HG03575 (cell line): ENCODE results near the gene PRM1.

Experiments
- ATAC-seq: cut with Tn5 transposase; IDR thresholded peaks from one replicate; pipeline ENCODE4 v1.9.1; 2021; ENCODE audit not compliant: unreplicated experiment, insufficient number of reproducible peaks, low FRiP score; ENCODE audit errors: extremely low read depth

PRM1 gene

GRCh38 chr16:11316331-11317015 is 35.3 kb upstream of the PRM1 start:
- no peak for ATAC-seq

DNA sequence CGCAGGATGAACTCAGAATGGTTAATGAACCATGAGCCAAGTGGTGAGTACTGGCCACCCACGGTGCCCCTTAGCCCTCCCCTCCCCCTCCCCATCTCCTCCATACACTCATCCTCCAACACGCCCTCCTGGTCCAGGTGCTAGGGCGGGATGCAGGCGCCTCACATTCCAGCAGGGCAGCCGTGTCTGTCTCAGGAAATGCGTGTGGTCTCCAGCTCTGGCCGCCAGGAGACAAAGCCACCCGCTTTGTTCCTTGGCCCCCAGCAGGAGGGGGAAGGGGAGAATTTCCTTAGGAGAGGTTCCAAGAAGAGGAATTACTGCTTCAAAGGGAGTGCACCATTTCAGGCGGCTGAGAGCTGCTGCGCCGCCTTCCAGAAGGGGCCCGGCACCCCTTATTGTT is 34.4 kb upstream of the PRM1 start:
- no peak for ATAC-seq

GRCh38 chr16:11314309-11314894 is 33.3 kb upstream of the PRM1 start:
- no peak for ATAC-seq

GRCh38 chr16:11313493-11314308 is 32.6 kb upstream of the PRM1 start:
- no peak for ATAC-seq

GRCh38 chr16:11312718-11313492 is 31.8 kb upstream of the PRM1 start:
- ATAC-seq: no peak

- no peak for ATAC-seq
These were observed 29.9 kb upstream of the PRM1 start for GRCh38 chr16:11310997-11311561.

- ATAC-seq: no peak
These were observed 29.5 kb upstream of the PRM1 start for GRCh38 chr16:11310634-11310977.

- ATAC-seq: no peak
These were observed 28.9 kb upstream of the PRM1 start for GRCh38 chr16:11309895-11310633.

GRCh38 chr16:11308493-11309283 is 27.6 kb upstream of the PRM1 start:
- ATAC-seq: no peak

GRCh38 chr16:11307639-11308492 is 26.7 kb upstream of the PRM1 start:
- no peak for ATAC-seq

DNA sequence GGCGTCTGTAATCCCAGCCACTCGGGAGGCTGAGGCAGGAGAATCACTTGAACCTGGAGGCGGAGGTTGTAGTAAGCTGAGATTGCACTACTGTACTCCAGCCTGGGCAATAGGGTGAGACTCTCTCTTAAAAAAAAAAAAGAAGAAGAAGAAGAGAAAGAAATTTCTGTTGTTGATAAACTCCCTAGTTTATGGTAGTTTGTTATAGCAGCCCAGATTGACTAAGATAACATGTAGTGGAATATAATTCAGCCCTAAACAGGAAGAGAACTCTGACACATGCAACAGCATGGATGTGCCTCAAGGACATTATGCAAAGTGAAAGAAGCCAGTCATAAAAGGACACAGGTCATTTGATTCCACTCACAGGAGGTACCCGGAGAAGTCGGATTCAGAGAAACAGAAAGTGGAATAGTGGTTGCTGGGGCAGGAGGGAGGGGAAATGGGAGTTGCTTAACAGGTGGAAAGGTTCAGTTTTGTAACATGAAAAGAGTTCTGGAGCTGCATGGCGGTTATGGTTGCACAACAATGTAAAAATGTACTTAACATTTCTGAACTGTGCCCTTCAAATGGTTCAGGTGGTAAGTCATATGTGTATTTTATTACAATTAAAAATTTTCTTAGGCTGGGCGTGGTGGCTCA is 26.0 kb upstream of the PRM1 start:
- no peak for ATAC-seq

DNA sequence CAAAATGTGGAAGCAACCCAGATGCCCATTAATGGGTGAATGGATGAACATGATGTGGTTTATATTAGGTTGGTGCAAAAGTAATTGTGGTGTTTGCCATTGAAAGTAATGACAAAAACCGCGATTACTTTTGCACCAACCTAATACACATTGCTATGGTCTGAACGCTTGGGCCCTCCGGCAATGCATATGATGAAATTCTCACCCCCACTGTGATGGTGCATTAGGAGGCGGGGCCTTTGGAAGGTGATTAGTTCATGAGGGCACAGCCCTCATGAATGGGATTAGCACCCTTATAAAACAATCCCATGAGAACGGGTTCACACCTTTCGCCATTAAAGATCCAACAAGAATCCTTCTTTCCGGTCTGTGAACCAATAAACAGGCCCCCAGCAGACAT is 25.3 kb upstream of the PRM1 start:
- no peak for ATAC-seq

DNA sequence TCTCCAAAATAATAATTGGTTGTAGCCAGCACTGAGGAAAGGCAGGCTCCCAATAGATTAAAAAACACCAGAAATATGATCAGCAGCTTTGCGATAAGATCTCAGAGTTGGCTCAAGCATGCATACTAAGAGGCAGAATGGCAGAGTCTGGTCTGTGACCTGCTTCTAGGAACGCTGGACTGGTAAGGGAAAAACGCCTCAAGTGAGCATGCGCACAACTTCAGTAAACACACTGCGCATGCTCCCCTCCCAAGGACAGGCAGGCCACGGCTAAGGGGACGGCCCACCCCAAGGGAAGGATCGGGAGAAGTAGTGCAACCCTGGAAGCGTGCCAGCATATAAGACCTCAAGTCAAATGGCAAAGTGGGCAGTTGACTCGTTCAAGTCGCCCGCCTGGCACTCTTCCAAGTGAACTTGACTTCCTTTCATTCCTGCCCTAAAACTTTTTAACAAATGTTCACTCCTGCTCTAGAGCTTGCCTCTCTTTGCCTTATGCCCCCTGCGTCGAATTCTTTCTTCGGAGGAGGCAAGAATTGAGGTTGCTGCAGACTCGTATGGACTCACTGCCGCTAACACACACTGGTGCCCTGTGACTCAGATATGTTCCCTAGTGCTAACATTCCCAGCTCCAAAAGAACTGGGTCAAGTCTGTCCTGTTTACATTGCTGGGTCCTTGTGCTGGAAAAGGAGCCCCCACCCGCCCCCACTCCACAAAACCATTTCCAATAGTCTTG is 22.4 kb upstream of the PRM1 start:
- ATAC-seq: no peak

DNA sequence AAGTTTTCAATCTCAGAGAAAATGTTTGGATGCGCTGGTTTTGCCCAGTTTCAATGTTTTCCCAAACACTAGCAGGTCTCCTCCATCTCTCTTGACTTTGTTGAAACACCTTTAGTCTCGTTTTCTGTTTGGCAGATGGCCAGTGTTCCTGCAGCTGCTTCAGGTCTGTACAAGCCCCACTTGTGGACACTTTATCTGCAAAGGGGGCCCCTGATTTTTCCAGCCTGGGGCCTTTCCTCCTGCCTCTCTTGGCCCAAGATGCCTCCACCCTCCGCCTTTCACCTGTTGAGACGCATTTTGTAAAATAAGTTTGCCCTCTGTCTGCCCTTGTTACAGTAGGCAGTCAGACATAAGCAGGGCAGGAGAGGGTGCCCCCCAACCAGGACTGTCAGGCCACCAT is 21.8 kb upstream of the PRM1 start:
- ATAC-seq: no peak

DNA sequence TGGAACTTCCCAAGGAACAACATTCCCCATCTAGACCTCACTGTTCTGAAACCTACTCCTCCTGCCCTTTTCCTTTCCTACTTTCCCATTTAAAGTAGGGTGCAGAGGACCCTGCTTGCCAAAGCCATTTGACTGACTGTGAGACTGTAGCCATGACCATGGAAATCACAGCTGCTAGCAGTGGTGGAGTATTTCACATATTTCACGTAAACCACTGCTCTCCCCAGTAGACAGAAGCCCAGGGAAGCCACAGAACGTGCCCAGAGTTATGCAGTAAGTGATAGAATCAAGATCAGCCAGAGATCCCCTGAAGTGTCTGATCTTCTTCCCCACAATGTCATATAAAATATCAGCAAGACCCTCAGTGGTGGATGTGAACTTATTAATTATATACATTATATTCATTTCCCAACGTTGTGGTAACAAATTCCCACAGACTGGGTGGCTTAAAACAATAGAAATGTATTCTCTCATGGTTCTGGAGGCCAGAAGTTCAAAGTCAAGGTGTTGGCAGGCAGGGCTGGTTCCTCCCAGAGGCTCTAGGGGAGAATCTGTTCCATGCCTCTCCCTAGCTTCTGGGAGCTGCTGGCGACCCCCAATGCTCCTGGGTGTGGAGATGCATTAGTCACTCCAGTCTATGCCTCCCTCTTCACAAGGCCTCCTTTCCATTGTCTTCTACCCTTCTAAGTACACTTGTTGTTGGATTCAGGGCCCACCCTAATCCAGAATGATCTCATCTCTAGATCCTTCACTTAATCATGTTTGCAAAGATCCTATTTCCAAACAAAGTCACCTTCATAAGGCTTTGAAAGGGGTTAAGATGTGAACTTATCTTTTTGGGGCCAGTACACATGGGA is 20.7 kb upstream of the PRM1 start:
- no peak for ATAC-seq
